HepG2 (cell line): ENCODE measurements around the gene SLC34A3. TPM values are rescaled to one million over a fixed set of nuclear protein-coding genes. Genes with fewer than 3 reads are reported as not detected.

Source experiments
- ASH2L ChIP-seq: fragments of 300-600, 200-600 bp; sonication (generic); IDR thresholded peaks from 2 replicates; pipeline ENCODE4 v1.7.0; 2017; ENCODE audit warnings: low read depth, mild to moderate bottlenecking, moderate library complexity, mixed read lengths, low read length; ENCODE audit not compliant: insufficient read length
- CHCHD3 ChIP-seq: sonication (generic); formaldehyde crosslinking; IDR thresholded peaks from 2 replicates; pipeline ENCODE4 v1.8.0; 2022; ENCODE audit warnings: mild to moderate bottlenecking, missing genetic modification reagents, moderate library complexity
- CREBL2 ChIP-seq: sonication (generic); formaldehyde crosslinking; IDR thresholded peaks from 2 replicates; pipeline ENCODE4 v1.8.1; 2023; ENCODE audit warnings: missing genetic modification reagents, mild to moderate bottlenecking, borderline replicate concordance
- EEA1 ChIP-seq: sonication (generic); formaldehyde crosslinking; IDR thresholded peaks from 2 replicates; pipeline ENCODE4 v1.5.1; 2020; ENCODE audit warnings: mild to moderate bottlenecking, missing genetic modification reagents, borderline replicate concordance
- HNRNPK ChIP-seq: fragments of 200-400 bp; formaldehyde crosslinking; IDR thresholded peaks from 2 replicates; pipeline ENCODE4 v1.6.1; 2018; ENCODE audit warnings: low read length, low read depth, moderate library complexity, mild to moderate bottlenecking; ENCODE audit not compliant: poor library complexity, severe bottlenecking
- HOXA3 ChIP-seq: sonication (generic); formaldehyde crosslinking; IDR thresholded peaks from 2 replicates; pipeline ENCODE4 v1.5.0; 2020; ENCODE audit warnings: missing genetic modification reagents
- MED8 ChIP-seq: sonication (generic); formaldehyde crosslinking; IDR thresholded peaks from 2 replicates; pipeline ENCODE4 v1.8.1; 2023; ENCODE audit warnings: mild to moderate bottlenecking, missing genetic modification reagents; ENCODE audit not compliant: insufficient replicate concordance
- MIER2 ChIP-seq: IDR thresholded peaks from 2 replicates; pipeline ENCODE4 v1.6.1; 2016; ENCODE audit warnings: missing biosample characterization, missing genetic modification reagents
- PCBP2 ChIP-seq: fragments of 200-400 bp; formaldehyde crosslinking; optimal IDR thresholded peaks from 2 replicates; pipeline ENCODE3; 2018; ENCODE audit warnings: low read length, low read depth; ENCODE audit not compliant: poor library complexity, severe bottlenecking
- RARA ChIP-seq: IDR thresholded peaks from 2 replicates; pipeline ENCODE4 v1.6.1; 2016; ENCODE audit warnings: missing genetic modification reagents, missing compliant biosample characterization
- SKI ChIP-seq: fragments of 450-650 bp; IDR thresholded peaks from one replicate; pipeline ENCODE4 v1.6.1; 2018; ENCODE audit warnings: mild to moderate bottlenecking; ENCODE audit not compliant: partially characterized antibody
- SP5 ChIP-seq: IDR thresholded peaks from 2 replicates; pipeline ENCODE4 v1.6.1; 2016; ENCODE audit warnings: low read depth, borderline replicate concordance
- TOPORS ChIP-seq: sonication (generic); formaldehyde crosslinking; IDR thresholded peaks from 2 replicates; pipeline ENCODE4 v1.8.0; 2023; ENCODE audit warnings: mild to moderate bottlenecking, missing genetic modification reagents
- U2AF2 ChIP-seq: fragments of 200-400 bp; formaldehyde crosslinking; IDR thresholded peaks from 2 replicates; pipeline ENCODE4 v1.6.1; 2017; ENCODE audit warnings: low read depth, mild to moderate bottlenecking, low read length
- WIZ ChIP-seq: sonication (generic); formaldehyde crosslinking; IDR thresholded peaks from 2 replicates; pipeline ENCODE4 v1.5.1; 2020; ENCODE audit warnings: mild to moderate bottlenecking, missing genetic modification reagents
- ZFP62 ChIP-seq: sonication (generic); formaldehyde crosslinking; IDR thresholded peaks from 2 replicates; pipeline ENCODE4 v1.4.0; 2020; ENCODE audit warnings: missing genetic modification reagents
- ZFX ChIP-seq: sonication (generic); formaldehyde crosslinking; IDR thresholded peaks from 2 replicates; pipeline ENCODE4 v1.4.0; 2020; ENCODE audit warnings: mild to moderate bottlenecking, low read depth, missing genetic modification reagents, moderate library complexity
- ZNF121 ChIP-seq: sonication (generic); formaldehyde crosslinking; IDR thresholded peaks from 2 replicates; pipeline ENCODE4 v1.5.0; 2020; ENCODE audit warnings: mild to moderate bottlenecking, missing genetic modification reagents
- ZNF24 ChIP-seq: fragments of 450-650 bp; IDR thresholded peaks from 2 replicates; pipeline ENCODE4 v1.6.1; 2017; ENCODE audit warnings: antibody characterized with exemption, mild to moderate bottlenecking
- ZNF607 ChIP-seq: sonication (generic); formaldehyde crosslinking; IDR thresholded peaks from 2 replicates; pipeline ENCODE4 v1.5.1; 2020; ENCODE audit warnings: missing genetic modification reagents, mild to moderate bottlenecking, borderline replicate concordance
- ZNF652 ChIP-seq: IDR thresholded peaks from 2 replicates; pipeline ENCODE4 v1.6.1; 2016; ENCODE audit warnings: low read depth, borderline replicate concordance
- ZNF775 ChIP-seq: sonication (generic); formaldehyde crosslinking; IDR thresholded peaks from 2 replicates; pipeline ENCODE4 v1.4.0; 2020; ENCODE audit warnings: missing genetic modification reagents, mild to moderate bottlenecking, moderate library complexity, borderline replicate concordance
- polyA plus RNA-seq, 8 experiments: library from polyadenylated mRNA; depleted of rRNA in 3 of 8; stranded (reverse) in 7 of 8; unstranded in 1 of 8; fragments of >200 nt; fragmentation: Illumina TruSeq in 4 of 8; extraction: Trizol in 4 of 8; gene quantifications; 2 replicates each; pipeline versions ENCODE4 v1.2.1 to v1.2.3, GENCODE V29; 2011 to 2016; ENCODE audit warnings: low read depth in 4 of 8, missing spikeins in 1 of 8, mixed read lengths in 1 of 8; ENCODE audit not compliant: insufficient read depth in 1 of 8
- total RNA-seq, 5 experiments: library from RNA; depleted of rRNA; stranded (reverse); fragments of >200 nt; fragmentation: Illumina TruSeq; extraction: Trizol; gene quantifications; 2 replicates each; pipeline ENCODE4 v1.2.3, GENCODE V29; 2016; ENCODE audit warnings: low read depth in 1 of 5
- TF ChIP-seq, protein P1 (sequence below): sonication (generic); formaldehyde crosslinking; IDR thresholded peaks from 2 replicates; pipeline ENCODE4 v1.4.0; 2020; ENCODE audit warnings: mild to moderate bottlenecking, missing genetic modification reagents
- TF ChIP-seq, protein P2 (sequence below): sonication (generic); formaldehyde crosslinking; IDR thresholded peaks from 2 replicates; pipeline ENCODE4 v1.8.0; 2022; ENCODE audit warnings: mild to moderate bottlenecking, missing genetic modification reagents; ENCODE audit not compliant: insufficient replicate concordance
- TF ChIP-seq, protein P3 (sequence below): sonication (generic); formaldehyde crosslinking; IDR thresholded peaks from 2 replicates; pipeline ENCODE4 v1.8.0; 2022; ENCODE audit warnings: mild to moderate bottlenecking, missing genetic modification reagents, borderline replicate concordance

SLC34A3 gene
- total and polyA plus RNA-seq, 2 of the 13 experiments (the other 11 are each of a cell fraction or from before 2014, with no cell fraction given) = 0.07 to 1.0 TPM

DNA sequence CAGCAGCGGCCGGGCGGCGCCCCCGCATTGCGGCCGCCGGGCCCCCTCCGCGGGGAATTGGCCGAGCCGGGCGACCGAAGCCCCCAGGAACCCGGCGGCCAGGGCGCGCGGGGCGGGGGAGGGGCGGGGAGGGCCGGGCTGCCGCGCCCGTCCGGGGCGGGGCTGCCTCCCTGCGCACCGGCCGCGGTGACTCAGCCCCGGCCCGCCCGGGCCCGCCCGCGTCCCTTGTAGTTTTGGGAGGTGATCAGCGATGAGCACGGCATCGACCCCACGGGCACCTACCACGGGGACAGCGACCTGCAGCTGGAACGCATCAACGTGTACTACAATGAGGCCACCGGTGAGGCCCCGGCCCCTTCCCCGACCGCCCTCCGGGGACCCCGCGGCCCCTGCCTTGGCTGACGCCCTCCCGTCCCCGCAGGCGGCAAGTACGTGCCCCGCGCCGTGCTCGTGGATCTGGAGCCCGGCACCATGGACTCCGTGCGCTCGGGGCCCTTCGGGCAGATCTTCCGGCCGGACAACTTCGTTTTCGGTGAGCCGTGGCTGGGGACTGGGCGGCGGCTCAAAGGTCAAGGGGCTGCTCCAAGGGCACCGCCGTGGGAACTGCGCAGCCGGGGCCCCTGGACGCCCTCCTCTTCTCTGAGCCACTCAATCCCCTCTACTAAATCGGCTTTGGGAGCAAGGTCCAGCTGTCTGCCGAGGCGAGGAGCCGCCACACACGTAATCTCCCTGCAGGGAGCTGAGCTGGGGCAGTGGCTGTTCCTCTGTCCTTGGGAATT lies 11.0 kb downstream of the SLC34A3 start (continued):
- no peak for TF ChIP-seq PCBP2
- 0 out of 2 replicates have a peak, but pooled peaks have one; percentile 46 for TF ChIP-seq CHCHD3 (CRISPR knock-in tag)
- no peak for TF ChIP-seq U2AF2
- peak; percentile 65 for TF ChIP-seq RARA
- no peak; the same call in 1 of the 2 replicates for TF ChIP-seq WIZ (CRISPR knock-in tag)
- no peak for TF ChIP-seq ZFP62 (CRISPR knock-in tag)
- no peak for TF ChIP-seq HNRNPK
- TF ChIP-seq CREBL2 = no peak
- TF ChIP-seq ZNF24 = no peak
- no peak for TF ChIP-seq ZFX
- TF ChIP-seq SP5 = 0 out of 2 replicates have a peak, but pooled peaks have one; percentile 4
- TF ChIP-seq MED8 (CRISPR knock-in tag) = peak; percentile 23
- TF ChIP-seq ZNF775 (CRISPR knock-in tag) = no peak
- TF ChIP-seq TOPORS = no peak
- peak; percentile 60 for TF ChIP-seq HOXA3
- TF ChIP-seq EEA1 (CRISPR knock-in tag) = no peak
- TF ChIP-seq ZNF652 (CRISPR knock-in tag) = no peak
- TF ChIP-seq SKI = peak; percentile 62
- TF ChIP-seq, protein P1, sequence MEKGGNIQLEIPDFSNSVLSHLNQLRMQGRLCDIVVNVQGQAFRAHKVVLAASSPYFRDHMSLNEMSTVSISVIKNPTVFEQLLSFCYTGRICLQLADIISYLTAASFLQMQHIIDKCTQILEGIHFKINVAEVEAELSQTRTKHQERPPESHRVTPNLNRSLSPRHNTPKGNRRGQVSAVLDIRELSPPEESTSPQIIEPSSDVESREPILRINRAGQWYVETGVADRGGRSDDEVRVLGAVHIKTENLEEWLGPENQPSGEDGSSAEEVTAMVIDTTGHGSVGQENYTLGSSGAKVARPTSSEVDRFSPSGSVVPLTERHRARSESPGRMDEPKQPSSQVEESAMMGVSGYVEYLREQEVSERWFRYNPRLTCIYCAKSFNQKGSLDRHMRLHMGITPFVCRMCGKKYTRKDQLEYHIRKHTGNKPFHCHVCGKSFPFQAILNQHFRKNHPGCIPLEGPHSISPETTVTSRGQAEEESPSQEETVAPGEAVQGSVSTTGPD = no peak
- peak; percentile 47; the same call in 1 of the 2 replicates for TF ChIP-seq ZNF607 (CRISPR knock-in tag)
- TF ChIP-seq MIER2 = no peak
- TF ChIP-seq, protein P2, sequence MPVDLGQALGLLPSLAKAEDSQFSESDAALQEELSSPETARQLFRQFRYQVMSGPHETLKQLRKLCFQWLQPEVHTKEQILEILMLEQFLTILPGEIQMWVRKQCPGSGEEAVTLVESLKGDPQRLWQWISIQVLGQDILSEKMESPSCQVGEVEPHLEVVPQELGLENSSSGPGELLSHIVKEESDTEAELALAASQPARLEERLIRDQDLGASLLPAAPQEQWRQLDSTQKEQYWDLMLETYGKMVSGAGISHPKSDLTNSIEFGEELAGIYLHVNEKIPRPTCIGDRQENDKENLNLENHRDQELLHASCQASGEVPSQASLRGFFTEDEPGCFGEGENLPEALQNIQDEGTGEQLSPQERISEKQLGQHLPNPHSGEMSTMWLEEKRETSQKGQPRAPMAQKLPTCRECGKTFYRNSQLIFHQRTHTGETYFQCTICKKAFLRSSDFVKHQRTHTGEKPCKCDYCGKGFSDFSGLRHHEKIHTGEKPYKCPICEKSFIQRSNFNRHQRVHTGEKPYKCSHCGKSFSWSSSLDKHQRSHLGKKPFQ (CRISPR knock-in tag) = no peak
- TF ChIP-seq ZNF121 (CRISPR knock-in tag) = no peak
- TF ChIP-seq, protein P3, sequence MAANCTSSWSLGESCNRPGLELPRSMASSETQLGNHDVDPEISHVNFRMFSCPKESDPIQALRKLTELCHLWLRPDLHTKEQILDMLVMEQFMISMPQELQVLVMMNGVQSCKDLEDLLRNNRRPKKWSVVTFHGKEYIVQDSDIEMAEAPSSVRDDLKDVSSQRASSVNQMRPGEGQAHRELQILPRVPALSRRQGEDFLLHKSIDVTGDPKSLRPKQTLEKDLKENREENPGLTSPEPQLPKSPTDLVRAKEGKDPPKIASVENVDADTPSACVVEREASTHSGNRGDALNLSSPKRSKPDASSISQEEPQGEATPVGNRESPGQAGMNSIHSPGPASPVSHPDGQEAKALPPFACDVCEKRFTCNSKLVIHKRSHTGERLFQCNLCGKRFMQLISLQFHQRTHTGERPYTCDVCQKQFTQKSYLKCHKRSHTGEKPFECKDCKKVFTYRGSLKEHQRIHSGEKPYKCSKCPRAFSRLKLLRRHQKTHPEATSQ (CRISPR knock-in tag) = 0 out of 2 replicates have a peak, but pooled peaks have one; percentile 33
- TF ChIP-seq ASH2L = peak; percentile 59
